Endothelial cell (in vitro differentiated cells): ENCODE data around the gene NSG2. TPM values are rescaled to one million over a fixed set of nuclear protein-coding genes. Genes with fewer than 3 reads are reported as not detected.

Source experiments
- DNase-seq: peaks from one replicate; pipeline ENCODE4 v3.0.0; 2021; ENCODE audit warnings: low spot score
- H3K27ac Mint-ChIP-seq: one replicate; pipeline ENCODE4 v1.8.0; 2021; ENCODE audit warnings: mixed read lengths, inconsistent platforms; ENCODE audit not compliant: unreplicated experiment
- H3K27me3 Mint-ChIP-seq: one replicate; pipeline ENCODE4 v1.8.0; 2021; ENCODE audit warnings: mild to moderate bottlenecking, moderate library complexity, mixed read lengths, inconsistent platforms; ENCODE audit not compliant: unreplicated experiment
- H3K36me3 Mint-ChIP-seq: one replicate; pipeline ENCODE4 v1.8.0; 2021; ENCODE audit warnings: mild to moderate bottlenecking, low read depth, mixed read lengths, inconsistent platforms; ENCODE audit not compliant: unreplicated experiment
- H3K4me1 Mint-ChIP-seq: one replicate; pipeline ENCODE4 v1.8.0; 2021; ENCODE audit warnings: mild to moderate bottlenecking, mixed read lengths, inconsistent platforms; ENCODE audit not compliant: unreplicated experiment
- H3K4me3 Mint-ChIP-seq: one replicate; pipeline ENCODE4 v1.8.0; 2021; ENCODE audit warnings: mild to moderate bottlenecking, mixed read lengths, inconsistent platforms; ENCODE audit not compliant: unreplicated experiment
- H3K9me3 Mint-ChIP-seq: one replicate; pipeline ENCODE4 v1.8.0; 2021; ENCODE audit warnings: mixed read lengths, inconsistent platforms; ENCODE audit not compliant: unreplicated experiment
- total RNA-seq: library from RNA; stranded (reverse); fragmentation: NEBNext Ultra II Directional; extraction: Animal tissue kit (Norgen Biotek cat#: 25700); gene quantifications from one replicate; pipeline ENCODE4 v1.2.1, GENCODE V29; 2021; ENCODE audit not compliant: unreplicated experiment
- TF ChIP-seq, protein P1 (sequence below): fragments of 200-600 bp; sonication (generic); IDR thresholded peaks from one replicate; pipeline ENCODE4 v1.5.0; 2021; ENCODE audit warnings: antibody characterized with exemption; ENCODE audit not compliant: unreplicated experiment

The NSG2 gene
- total RNA-seq, 1 donor from 2014 or later, result not detected

DNA sequence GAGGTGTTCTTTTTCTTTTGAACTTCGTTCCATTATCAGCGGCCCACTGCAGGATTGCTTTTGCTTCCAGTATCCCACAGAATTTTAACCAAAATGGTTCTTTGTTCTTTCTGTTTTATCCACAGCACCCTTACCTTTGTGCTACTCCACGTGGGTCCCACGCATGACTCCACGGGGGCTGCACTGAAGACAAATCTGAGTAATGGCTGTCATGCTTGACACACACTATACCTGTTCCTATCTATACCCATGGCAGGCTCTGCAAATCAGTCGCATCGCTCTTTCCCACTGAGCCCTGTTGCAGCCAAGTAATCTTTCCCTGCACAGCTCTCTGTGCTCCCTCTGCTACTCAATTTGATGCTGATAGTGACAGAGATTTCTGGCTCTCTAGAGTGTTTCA is 69.7 kb downstream of the NSG2 start:
- Mint-ChIP-seq H3K27ac (no peak overlapping the region), H3K9me3 (no peaks in the 10 kb centered on the region), H3K4me3 (no peak overlapping the region), H3K27me3 (no peaks in the 10 kb centered on the region), H3K4me1 (peaks cover 4% of the 10 kb centered on the region), H3K36me3 (no peaks in the 10 kb centered on the region)
- DNase-seq, result no peak
- TF ChIP-seq, protein P1, sequence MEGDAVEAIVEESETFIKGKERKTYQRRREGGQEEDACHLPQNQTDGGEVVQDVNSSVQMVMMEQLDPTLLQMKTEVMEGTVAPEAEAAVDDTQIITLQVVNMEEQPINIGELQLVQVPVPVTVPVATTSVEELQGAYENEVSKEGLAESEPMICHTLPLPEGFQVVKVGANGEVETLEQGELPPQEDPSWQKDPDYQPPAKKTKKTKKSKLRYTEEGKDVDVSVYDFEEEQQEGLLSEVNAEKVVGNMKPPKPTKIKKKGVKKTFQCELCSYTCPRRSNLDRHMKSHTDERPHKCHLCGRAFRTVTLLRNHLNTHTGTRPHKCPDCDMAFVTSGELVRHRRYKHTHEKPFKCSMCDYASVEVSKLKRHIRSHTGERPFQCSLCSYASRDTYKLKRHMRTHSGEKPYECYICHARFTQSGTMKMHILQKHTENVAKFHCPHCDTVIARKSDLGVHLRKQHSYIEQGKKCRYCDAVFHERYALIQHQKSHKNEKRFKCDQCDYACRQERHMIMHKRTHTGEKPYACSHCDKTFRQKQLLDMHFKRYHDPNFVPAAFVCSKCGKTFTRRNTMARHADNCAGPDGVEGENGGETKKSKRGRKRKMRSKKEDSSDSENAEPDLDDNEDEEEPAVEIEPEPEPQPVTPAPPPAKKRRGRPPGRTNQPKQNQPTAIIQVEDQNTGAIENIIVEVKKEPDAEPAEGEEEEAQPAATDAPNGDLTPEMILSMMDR, result no peak

DNA sequence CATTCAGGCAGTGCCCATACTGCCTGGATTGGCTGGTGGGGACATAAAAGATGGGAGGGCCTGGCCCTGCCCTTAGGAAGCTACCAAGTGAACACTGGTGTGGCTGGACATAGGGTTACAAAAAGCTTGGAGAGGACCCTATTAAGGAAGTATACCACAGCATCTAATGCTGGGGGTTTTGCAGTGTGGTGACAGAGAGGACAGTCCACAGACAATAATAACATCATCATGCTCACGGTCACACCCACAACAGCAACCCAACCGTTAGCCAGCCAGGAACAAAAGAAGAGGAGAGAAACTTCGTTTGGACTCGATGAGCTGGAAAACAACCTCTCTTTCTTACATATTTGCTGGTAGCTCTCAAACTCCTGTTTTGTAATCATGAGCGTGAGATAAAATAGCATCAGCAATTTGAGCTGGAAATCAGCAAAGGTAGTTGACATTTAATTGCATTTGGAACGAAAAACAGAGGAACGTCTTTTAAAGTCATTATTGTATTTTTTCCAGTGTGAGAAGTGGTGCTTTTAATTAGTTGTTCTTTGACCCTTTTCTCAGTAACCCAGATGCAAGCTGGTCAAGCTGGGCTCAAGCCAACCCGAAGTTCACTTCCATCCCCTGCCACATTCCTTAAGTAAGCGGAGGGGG is 73.4 kb downstream of the NSG2 start:
- Mint-ChIP-seq H3K27me3 (no peaks in the 10 kb centered on the region), H3K27ac (no peak overlapping the region), H3K36me3 (no peaks in the 10 kb centered on the region), H3K4me1 (peaks cover 4% of the 10 kb centered on the region), H3K9me3 (no peaks in the 10 kb centered on the region), H3K4me3 (no peak overlapping the region)
- TF ChIP-seq, protein P1, result no peak
- DNase-seq, result no peak

DNA sequence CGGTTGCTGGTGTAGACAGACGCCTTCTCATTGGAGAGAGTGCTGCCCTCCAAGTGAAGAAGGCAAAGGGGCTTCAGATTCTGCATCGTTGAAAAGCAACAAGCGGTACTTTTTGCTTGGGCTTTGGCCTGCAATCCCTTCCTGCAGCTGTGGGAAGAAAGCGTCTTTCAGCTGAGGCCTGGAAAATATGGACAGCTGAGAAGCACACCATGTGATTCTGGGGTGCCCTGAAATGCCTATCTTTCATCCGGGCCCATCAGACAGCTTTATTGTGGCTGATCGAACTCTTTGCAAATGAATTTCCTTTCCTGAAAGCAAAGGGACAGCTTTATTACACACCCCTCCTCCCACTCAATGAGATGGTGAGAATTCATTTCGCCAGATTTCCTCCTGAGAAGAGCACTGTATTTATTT is 74.0 kb downstream of the NSG2 start:
- Mint-ChIP-seq H3K9me3 (no peaks in the 10 kb centered on the region), H3K4me1 (peaks cover 6% of the 10 kb centered on the region), H3K27ac (no peak overlapping the region), H3K36me3 (no peaks in the 10 kb centered on the region), H3K27me3 (no peaks in the 10 kb centered on the region), H3K4me3 (no peak overlapping the region)
- no peak for DNase-seq
- TF ChIP-seq, protein P1, result no peak

DNA sequence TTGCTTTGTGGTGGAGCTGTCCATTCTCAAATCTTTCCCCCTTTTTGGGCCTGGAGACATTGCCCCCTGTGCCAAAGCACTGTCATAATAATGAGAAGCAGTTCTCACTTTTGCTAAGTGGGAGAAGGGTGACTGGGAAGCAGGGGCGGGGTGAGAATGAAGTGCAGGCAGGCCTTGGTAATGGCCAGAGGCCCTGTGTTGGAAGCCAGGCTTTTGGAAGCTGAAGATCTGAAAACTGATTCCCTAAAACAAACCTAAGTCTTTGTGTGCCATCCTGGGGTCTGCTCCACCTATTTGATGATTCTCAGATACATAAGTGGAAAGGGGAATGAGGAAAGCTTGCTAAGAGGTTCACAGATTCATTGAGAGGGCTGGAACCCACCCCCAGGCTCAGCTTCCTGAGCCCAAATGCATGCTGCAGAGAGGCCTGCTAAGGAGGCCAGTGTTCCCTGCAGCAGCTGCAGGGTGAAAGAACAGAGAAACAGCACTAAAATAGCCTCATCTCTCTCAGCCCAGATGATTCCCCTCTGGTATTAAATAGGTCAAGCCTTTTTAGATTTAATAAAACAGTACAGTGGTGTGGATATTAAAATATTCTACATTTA is 75.0 kb downstream of the NSG2 start:
- no peak overlapping the region for H3K27ac Mint-ChIP-seq
- no peaks in the 10 kb centered on the region for H3K9me3 Mint-ChIP-seq
- TF ChIP-seq, protein P1, result no peak
- DNase-seq, result no peak
- peaks cover 8% of the 10 kb centered on the region for H3K4me1 Mint-ChIP-seq
- no peaks in the 10 kb centered on the region for H3K36me3 Mint-ChIP-seq
- no peaks in the 10 kb centered on the region for H3K27me3 Mint-ChIP-seq
- H3K4me3 Mint-ChIP-seq, result no peak overlapping the region

DNA sequence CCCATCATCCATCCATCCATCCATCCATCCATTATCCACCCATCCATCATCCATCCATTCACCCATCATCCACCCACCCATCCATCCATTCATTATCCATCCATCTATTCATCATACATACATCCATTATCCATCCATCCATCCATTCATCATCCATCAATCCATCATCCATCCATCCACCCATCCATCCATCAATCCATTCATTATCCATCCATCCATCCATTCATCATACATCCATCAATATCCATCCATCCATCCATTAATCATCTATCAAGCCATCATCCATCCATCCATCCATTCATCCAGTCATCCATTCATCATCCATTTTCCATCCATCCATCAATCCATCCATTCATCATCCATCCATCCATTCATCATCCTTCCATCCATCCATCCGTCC is 89.0 kb downstream of the NSG2 start:
- Mint-ChIP-seq H3K4me3 (no peak overlapping the region), H3K27ac (no peak overlapping the region), H3K4me1 (no peaks in the 10 kb centered on the region), H3K36me3 (peaks cover 2% of the 10 kb centered on the region), H3K27me3 (no peaks in the 10 kb centered on the region), H3K9me3 (no peaks in the 10 kb centered on the region)
- TF ChIP-seq, protein P1, result no peak
- DNase-seq, result no peak
